ENCODE data around the gene ATF6B. TPM values are rescaled to one million over a fixed set of nuclear protein-coding genes. Genes with fewer than 3 reads are reported as not detected.

Gene ATF6B
- total RNA-seq, 1 donor = 23.8 TPM

GRCh38 chr6:32129297-32130088 is 1.4 kb upstream of the ATF6B start:
- no peak for DNase-seq (ENCODE audit: low read depth)
- TF ChIP-seq CTCF (IDR thresholded peaks at IDR 0.05; ENCODE audit: insufficient read depth, low read length) = no peak

GRCh38 chr6:32128751-32129296 is 778 bp upstream of the ATF6B start:
- TF ChIP-seq CTCF (IDR thresholded peaks at IDR 0.05; ENCODE audit: insufficient read depth, low read length) = no peak
- no peak for DNase-seq (ENCODE audit: low read depth)
- peak overlapping the region; percentile 76 for H3K4me3 ChIP-seq (ENCODE audit: low read depth, low read length)

More at GRCh38 chr6:32129297-32130088, 1.4 kb upstream of the ATF6B start:
- H3K4me3 ChIP-seq (ENCODE audit: low read depth, low read length) = peak overlapping the region; percentile 76

- peak overlapping the region; percentile 99 for H3K4me3 ChIP-seq (ENCODE audit: low read depth, low read length)
- DNase-seq (ENCODE audit: low read depth) = no peak
- no peak for TF ChIP-seq CTCF (IDR thresholded peaks at IDR 0.05; ENCODE audit: insufficient read depth, low read length)
Measured at GRCh38 chr6:32127409-32127716, 683 bp downstream of the ATF6B start.

- no peak for DNase-seq (ENCODE audit: low read depth)
- peak overlapping the region; percentile 99 for H3K4me3 ChIP-seq (ENCODE audit: low read depth, low read length)
- no peak for TF ChIP-seq CTCF (IDR thresholded peaks at IDR 0.05; ENCODE audit: insufficient read depth, low read length)
Measured at GRCh38 chr6:32126880-32127279, 1.2 kb downstream of the ATF6B start.

GRCh38 chr6:32123681-32124080 is 4.4 kb downstream of the ATF6B start:
- no peak for TF ChIP-seq CTCF (IDR thresholded peaks at IDR 0.05; ENCODE audit: insufficient read depth, low read length)
- DNase-seq (ENCODE audit: low read depth) = no peak
- no peak overlapping the region for H3K4me3 ChIP-seq (ENCODE audit: low read depth, low read length)

- no peak for DNase-seq (ENCODE audit: low read depth)
- H3K4me3 ChIP-seq (ENCODE audit: low read depth, low read length) = no peak overlapping the region
- no peak for TF ChIP-seq CTCF (IDR thresholded peaks at IDR 0.05; ENCODE audit: insufficient read depth, low read length)
Measured at GRCh38 chr6:32120573-32121059, 7.4 kb downstream of the ATF6B start.
